Forelimb muscle (tissue), 1 donor: ENCODE measurements around the gene ANKRD65. TPM values are rescaled to one million over a fixed set of nuclear protein-coding genes. Genes with fewer than 3 reads are reported as not detected.
"Not testable (repeated sequence)": the region's sequence is repeated elsewhere in the genome, so short reads cannot be mapped to it uniquely, and the experiment has no call there.

Source experiments
- DNase-seq: peaks from one replicate; pipeline ENCODE4 v3.0.0-alpha.2; 2013; ENCODE audit warnings: low read depth
- polyA plus RNA-seq: library from polyadenylated mRNA; unstranded; fragments of 120-200 nt; gene quantifications from one replicate; pipeline ENCODE4 v1.2.1, GENCODE V29; 2013; ENCODE audit not compliant: insufficient read length

ANKRD65 gene
- polyA plus RNA-seq, 1 donor, result 22.1 TPM

DNA sequence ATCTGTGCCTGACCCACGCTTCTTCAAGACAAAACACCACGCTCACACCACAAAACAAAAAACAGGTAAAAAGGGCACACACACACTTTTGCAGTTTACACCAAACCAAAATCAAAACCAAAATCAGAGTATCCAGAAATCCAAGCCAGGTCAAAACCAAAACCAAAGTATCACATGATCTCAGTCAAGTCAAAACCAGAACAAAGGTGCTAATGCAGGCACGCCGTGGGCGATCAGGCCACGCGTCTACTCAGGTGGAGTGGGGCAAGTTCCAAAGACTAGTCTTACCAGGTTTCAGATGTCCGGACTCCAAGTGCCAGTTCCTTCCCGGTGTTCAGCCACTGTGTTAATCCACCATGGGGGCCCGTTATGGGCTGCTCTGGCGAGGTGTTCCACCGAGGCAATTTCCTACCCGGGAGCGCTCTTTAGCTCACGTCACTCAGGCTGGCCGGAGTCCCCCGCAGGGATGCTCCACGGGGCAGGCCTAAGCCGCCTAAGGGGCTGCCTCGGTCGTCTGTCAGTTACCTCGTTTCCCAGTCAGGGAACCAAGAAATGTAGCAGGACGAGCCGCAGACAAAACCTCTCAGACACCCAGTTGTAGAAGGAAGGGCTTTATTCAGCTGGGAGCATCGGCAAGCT is 3.1 kb downstream of the ANKRD65 start:
- DNase-seq, result not testable (repeated sequence)

DNA sequence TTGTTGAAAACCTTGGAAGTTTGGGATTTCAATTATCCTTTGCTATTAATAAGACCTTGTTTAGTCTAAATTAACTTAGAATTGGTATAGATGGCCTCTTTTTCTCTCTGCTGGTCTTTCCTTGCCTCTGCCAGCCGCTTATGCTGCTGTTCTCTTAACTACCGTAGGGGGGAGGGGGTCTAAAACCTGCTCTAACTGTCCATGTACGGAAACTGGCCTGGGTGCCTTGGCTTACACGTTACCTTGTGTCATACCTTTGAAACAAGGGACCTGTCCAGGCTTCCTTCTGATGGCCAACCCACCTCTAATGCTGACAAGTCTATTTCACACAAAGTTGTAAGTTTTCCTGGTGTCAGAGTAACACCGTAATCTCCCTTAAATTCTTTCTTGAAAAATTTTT is 3.7 kb downstream of the ANKRD65 start:
- not testable (repeated sequence) for DNase-seq

GRCh38 chr1:1415751-1416150 is 5.3 kb downstream of the ANKRD65 start:
- DNase-seq, result no peak

DNA sequence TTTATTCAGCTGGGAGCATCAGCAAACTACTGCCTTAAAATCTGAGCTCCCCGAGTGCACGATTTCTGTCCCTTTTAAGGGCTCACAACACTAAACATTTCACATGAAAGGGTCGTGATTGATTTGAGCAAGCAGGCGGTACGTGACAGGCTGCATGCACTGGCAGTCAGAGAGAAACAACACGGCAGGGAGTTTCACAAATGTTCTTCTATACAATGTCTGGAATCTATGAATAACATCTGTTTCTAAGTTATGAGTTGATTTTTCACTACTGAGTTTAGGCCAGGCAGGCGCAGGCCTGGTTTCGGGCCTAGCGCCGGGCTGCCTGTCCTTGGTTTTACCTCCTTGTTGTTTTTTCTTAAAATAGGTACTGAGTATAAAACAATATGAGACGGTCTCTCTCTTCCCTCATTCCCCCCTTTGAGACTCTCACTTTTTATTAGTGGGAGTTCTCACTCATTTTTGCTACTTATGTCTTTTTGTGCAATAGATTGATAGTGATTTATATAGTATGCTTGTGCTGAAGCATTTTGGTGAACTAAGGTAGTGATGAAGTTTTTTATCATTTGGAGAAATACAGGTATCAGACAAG is 8.7 kb downstream of the ANKRD65 start:
- not testable (repeated sequence) for DNase-seq

- DNase-seq, result no peak
These were observed 9.4 kb downstream of the ANKRD65 start for GRCh38 chr1:1411626-1412025.

- not testable (repeated sequence) for DNase-seq
These were observed 10.8 kb downstream of the ANKRD65 start for GRCh38 chr1:1410238-1410637.

- DNase-seq, result no peak
These were observed 13.3 kb downstream of the ANKRD65 start for GRCh38 chr1:1407636-1408318.

DNA sequence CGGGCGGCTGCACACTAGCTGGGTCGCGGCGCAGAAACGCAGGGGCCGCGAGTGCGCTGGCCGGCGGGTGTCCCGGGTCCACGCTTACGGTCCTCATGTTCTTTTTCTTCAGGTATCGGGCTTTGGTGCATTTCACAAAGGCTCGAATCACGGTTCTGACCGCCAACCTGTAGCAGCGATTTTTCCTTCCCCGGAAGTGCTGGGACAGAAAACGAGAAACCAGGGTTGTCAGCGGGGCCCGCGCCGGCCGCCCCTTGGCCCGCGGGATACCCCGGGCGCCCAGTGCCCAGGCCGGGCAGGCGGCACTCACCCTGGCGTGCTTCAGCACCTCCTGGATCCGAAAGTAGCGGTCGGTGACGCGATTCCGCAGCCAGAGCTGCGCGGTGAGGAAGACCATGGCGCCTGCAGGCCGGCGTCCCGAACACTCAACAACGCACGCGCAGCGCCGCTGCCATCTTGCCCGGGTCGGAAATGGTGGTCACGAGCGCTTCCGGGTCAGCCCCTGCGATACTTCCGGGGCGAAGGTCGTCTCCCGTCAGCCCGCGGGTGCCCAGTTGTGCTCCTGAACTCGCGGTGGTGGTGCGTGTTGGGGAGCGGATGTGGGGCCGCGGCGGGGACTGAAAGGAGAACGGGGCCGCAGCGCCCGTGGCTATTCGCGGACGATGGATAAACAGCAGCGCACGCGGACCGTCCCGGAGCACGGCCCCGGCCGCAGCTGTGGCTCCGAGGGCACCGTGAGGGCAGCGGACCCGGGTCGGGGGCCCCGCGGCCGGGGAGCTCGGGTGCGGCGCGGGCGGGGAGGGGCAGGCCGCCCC is 14.0 kb downstream of the ANKRD65 start, which contains the start of gene MRPL20:
Gene MRPL20 (minus strand): TSS at position 473 of the 815 bp plus-strand sequence. CDS start 76 bp downstream, at position 397.
- DNase-seq, result peak; percentile 77

- no peak for DNase-seq
These were observed 14.8 kb downstream of the ANKRD65 start for GRCh38 chr1:1406101-1406820.

DNA sequence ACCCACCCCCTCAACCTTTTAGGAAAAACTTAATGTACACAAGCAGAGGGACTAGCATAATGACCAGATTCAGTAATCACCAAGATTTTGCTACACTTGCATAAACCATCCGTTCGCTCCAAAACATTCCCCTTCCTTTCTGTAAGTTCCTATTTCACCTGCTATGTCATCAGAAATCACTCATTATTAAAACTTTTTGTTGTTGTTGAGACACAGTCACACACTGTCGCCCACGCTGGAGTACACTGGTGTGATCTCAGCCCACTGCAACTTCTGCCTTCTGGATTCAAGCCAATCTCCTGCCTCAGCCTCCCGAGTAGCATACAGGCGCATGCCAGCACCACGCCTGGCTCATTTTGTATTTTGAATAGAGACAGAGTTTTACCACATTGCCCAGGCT is 17.4 kb downstream of the ANKRD65 start:
- no peak for DNase-seq

- DNase-seq, result not testable (repeated sequence)
These were observed 18.1 kb downstream of the ANKRD65 start for GRCh38 chr1:1402901-1403392.

DNA sequence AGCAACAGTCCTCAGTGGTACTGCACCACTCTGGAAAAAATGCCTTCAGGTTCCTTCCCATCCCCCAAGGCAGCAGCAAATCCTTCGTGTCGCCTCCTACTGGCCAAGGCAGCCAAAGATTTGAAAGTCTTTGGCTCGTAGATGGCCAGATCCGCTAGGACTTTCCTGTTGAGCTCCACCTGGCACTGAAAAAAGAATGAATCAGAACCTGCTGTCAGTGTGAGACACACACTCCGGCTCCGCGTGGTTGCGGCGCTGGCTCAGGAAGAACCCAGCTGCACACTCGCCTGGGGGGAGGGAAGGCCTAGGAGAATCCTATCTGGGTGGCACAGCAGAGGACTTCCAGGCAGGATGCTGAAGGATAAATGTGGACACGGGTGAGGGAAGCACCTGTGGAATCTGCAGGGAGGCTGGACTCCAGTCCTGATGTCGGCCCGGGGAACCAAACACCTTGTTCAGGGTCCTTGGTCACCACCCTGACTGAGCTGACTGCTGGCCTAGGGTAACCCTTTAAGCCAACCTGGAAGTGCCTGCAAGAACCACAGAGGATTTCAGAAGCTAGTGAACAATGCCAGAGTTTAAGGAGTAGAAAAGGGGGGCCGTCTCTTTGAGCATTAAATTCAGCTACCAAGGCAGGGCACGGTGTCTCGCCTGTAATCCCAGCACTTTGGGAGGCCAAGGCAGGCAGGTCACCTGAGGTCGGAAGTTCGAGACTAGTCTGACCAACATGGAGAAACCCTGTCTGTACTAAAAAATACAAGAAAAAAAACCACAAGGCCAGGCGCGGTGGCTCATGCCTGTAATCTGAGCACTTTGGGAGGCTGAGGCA is 18.8 kb downstream of the ANKRD65 start:
- DNase-seq, result no peak

GRCh38 chr1:1401457-1402010 is 19.5 kb downstream of the ANKRD65 start:
- DNase-seq, result no peak

DNA sequence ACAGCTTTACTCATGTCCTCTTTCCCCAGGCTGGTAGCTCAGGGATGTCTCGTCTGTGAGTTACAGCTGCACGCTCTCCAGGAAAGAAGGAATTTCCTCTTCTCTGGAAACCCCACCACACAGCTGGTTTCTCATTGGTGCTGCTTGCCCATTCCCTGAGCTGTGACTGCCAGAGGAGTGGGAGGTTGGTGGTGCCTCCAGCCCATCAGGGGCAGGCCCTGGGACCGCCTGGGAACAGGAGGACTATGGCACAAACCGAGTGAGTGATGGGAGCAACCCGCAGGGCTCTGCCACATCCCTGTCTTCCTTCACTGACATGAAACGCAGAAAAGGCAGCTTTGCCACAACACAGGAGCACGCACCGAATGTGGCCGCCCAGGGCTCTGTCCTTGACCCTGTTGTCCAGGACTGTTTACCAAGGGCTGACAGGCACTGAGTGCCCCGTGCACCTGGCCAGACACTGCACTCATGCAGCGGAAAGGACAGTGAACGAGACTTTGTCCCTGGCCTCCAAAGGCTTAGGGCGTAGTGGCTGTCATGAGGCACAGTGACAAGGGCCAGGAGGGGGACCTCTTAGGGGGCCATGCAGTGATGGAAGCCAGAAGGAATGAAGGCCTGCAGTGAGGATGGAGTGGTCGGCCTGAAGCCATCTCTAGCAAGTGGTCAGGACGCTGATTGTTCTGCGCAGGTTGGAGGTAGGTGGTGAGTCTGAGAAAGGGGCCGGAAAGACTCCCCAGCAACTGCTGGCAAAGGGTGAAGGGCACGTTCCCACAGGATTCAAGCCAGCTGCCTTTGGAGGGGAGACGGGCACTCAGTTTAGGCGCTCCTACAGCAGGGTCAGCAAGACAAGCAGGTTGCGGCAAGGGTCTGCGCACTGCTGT is 20.3 kb downstream of the ANKRD65 start:
- no peak for DNase-seq

GRCh38 chr1:1399872-1400575 is 21.1 kb downstream of the ANKRD65 start:
- DNase-seq, result no peak

GRCh38 chr1:1399187-1399871 is 21.7 kb downstream of the ANKRD65 start, which contains the start of gene CCNL2:
Gene CCNL2, minus strand, starts transcription at chr1:1399335. Its CDS starts 29 bp downstream, at chr1:1399306.
- peak; percentile 85 for DNase-seq

GRCh38 chr1:1398677-1399186 is 22.3 kb downstream of the ANKRD65 start:
- no peak for DNase-seq
